Esophagus squamous epithelium (tissue), 5 donors: ENCODE results near the gene ADD3. TPM values are rescaled to one million over a fixed set of nuclear protein-coding genes. Genes with fewer than 3 reads are reported as not detected.
A peak's percentile ranks its signal among the peaks of the same experiment; 100 is the strongest.

Experiments used
- DNase-seq: peaks from one replicate; lab custom pipeline; 2025; lab: John Stamatoyannopoulos, UW
- H3K27ac ChIP-seq, 4 donors: fragments of 200-600 bp; sonication (generic); one replicate each; pipeline ENCODE4 v1.5.1; 2016 to 2019; ENCODE audit warnings: mild to moderate bottlenecking in 1 of 4
- H3K27me3 ChIP-seq, 4 donors: fragments of 200-600 bp; sonication (generic); 1 replicate in 3 of 4; 2 replicates in 1 of 4; pipeline versions ENCODE4 v1.5.1 to v1.6.0; 2017 to 2021; ENCODE audit warnings: antibody characterized with exemption in 1 of 4
- H3K36me3 ChIP-seq, 3 donors: fragments of 200-600 bp; sonication (generic); one replicate each; pipeline ENCODE4 v1.5.1; 2016 to 2019
- H3K4me1 ChIP-seq, 3 donors: fragments of 200-600 bp; sonication (generic); one replicate each; pipeline ENCODE4 v1.5.1; 2017 to 2019
- H3K4me3 ChIP-seq, 4 donors: fragments of 200-600 bp; sonication (generic); 1 replicate in 3 of 4; 2 replicates in 1 of 4; pipeline ENCODE4 v1.5.1; 2016 to 2019; ENCODE audit warnings: mild to moderate bottlenecking in 2 of 4, moderate library complexity in 1 of 4
- H3K9me3 ChIP-seq, 3 donors: fragments of 200-600 bp; sonication (generic); one replicate each; pipeline ENCODE4 v1.5.1; 2016 to 2019
- POLR2A ChIP-seq, 4 donors: fragments of 450-650 bp; IDR thresholded peaks; one replicate each; pipeline ENCODE4 v1.6.1; 2017; ENCODE audit warnings: antibody characterized with exemption in 4 of 4, mild to moderate bottlenecking in 4 of 4, moderate library complexity in 3 of 4
- WGBS, 2 donors: methylation state at CpG; one replicate each; pipeline ENCODE4 v1.1.5; 2018; 5-methylcytosine and 5-hydroxymethylcytosine counted together
- intact Hi-C: fragments of 100-400 bp; cut with DNase I; formaldehyde crosslinking; loops from one replicate; pipeline ENCODE4 v1.15.0; 2022
- total RNA-seq, 4 donors: library from RNA; depleted of rRNA; stranded (reverse); fragments of >200 nt; gene quantifications; one replicate each; pipeline ENCODE4 v1.1.0, GENCODE V29; 2016
- TF ChIP-seq, protein P1 (sequence below), 6 experiments: fragments of 450-650 bp in 4 of 6; fragments of 200-600 bp in 2 of 6; sonication (generic) in 2 of 6; IDR thresholded peaks; one replicate each; pipeline ENCODE4 v1.5.1; 2016 to 2019; ENCODE audit warnings: antibody characterized with exemption in 6 of 6, mild to moderate bottlenecking in 4 of 6, moderate library complexity in 4 of 6
- donor health status: DM: yes; HTN: yes; CAD: no.

Gene ADD3
- total RNA-seq, 4 donors from 2014 or later, result 52.5 to 214 (median 145) TPM

GRCh38 chr10:109995595-109995994 is 12.2 kb upstream of the ADD3 start:
- H3K4me3 ChIP-seq, result no peak overlapping the region
- no peaks in the 10 kb centered on the region for H3K36me3 ChIP-seq
- H3K9me3 ChIP-seq, result no peaks in the 10 kb centered on the region
- intact Hi-C loops, result no loop called here
- DNase-seq, result no peak
- peak overlapping the region in 1 of 4 donors; percentile 36 for H3K27ac ChIP-seq
- H3K27me3 ChIP-seq, result no peaks in the 10 kb centered on the region
- H3K4me1 ChIP-seq, result peaks cover 0 to 19% (median 8%) of the 10 kb centered on the region in 3 donors
- WGBS, 2 donors, result 89 to 97% methylated on average over 3 of the region's 3 CpGs
- TF ChIP-seq, protein P1, sequence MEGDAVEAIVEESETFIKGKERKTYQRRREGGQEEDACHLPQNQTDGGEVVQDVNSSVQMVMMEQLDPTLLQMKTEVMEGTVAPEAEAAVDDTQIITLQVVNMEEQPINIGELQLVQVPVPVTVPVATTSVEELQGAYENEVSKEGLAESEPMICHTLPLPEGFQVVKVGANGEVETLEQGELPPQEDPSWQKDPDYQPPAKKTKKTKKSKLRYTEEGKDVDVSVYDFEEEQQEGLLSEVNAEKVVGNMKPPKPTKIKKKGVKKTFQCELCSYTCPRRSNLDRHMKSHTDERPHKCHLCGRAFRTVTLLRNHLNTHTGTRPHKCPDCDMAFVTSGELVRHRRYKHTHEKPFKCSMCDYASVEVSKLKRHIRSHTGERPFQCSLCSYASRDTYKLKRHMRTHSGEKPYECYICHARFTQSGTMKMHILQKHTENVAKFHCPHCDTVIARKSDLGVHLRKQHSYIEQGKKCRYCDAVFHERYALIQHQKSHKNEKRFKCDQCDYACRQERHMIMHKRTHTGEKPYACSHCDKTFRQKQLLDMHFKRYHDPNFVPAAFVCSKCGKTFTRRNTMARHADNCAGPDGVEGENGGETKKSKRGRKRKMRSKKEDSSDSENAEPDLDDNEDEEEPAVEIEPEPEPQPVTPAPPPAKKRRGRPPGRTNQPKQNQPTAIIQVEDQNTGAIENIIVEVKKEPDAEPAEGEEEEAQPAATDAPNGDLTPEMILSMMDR (IDR thresholded peaks at IDR 0.05), result no peak
- no peak for TF ChIP-seq POLR2A (IDR thresholded peaks at IDR 0.05)

- intact Hi-C loops, result no loop called here
- 10 to 12% methylated on average over 2 of the region's 2 CpGs for WGBS, 2 donors
- Histone ChIP-seq H3K9me3 (no peaks in the 10 kb centered on the region), H3K4me1 (peaks cover 0 to 19% (median 8%) of the 10 kb centered on the region in 3 donors), H3K27me3 (no peaks in the 10 kb centered on the region), H3K36me3 (no peaks in the 10 kb centered on the region), H3K4me3 (no peak overlapping the region), H3K27ac (peak overlapping the region in 2 of 4 donors; percentile 36 to 55)
- no peak for DNase-seq
- no peak for TF ChIP-seq POLR2A (IDR thresholded peaks at IDR 0.05)
- TF ChIP-seq, protein P1 (IDR thresholded peaks at IDR 0.05), result no peak
Measured at GRCh38 chr10:109996225-109996624, 11.6 kb upstream of the ADD3 start.

- intact Hi-C loops, result no loop called here
- H3K36me3 ChIP-seq, result no peaks in the 10 kb centered on the region
- no peak for DNase-seq
- WGBS, 2 donors, result 85 to 93% methylated on average over 3 of the region's 3 CpGs
- no peaks in the 10 kb centered on the region for H3K27me3 ChIP-seq
- no peaks in the 10 kb centered on the region for H3K9me3 ChIP-seq
- TF ChIP-seq, protein P1 (IDR thresholded peaks at IDR 0.05), result no peak
- TF ChIP-seq POLR2A (IDR thresholded peaks at IDR 0.05), result no peak
- peak overlapping the region in 2 of 4 donors; percentile 36 to 55 for H3K27ac ChIP-seq
- H3K4me3 ChIP-seq, result no peak overlapping the region
- H3K4me1 ChIP-seq, result peaks cover 0 to 19% (median 8%) of the 10 kb centered on the region in 3 donors
Measured at GRCh38 chr10:109996766-109997171, 11.0 kb upstream of the ADD3 start.

DNA sequence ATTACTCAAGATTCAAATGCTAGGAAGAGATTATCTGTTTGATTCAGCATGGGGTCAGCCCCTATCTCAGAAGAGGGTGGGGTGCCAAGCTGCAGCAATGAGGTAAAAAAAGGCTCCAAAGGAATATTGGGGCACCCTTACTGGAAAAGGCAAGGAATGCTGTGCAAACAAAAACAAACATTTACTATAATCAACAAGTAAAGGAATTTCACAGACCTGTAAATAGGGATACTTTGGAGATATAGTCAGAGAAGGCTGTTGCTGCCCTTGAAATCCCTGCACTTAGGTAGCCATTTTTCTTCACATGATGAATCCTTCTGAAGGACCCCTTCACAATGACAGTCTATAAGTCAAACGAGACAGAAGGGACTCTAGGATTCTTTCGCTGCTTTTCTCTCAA is 10.6 kb upstream of the ADD3 start:
- H3K4me1 ChIP-seq, result peaks cover 0 to 19% (median 8%) of the 10 kb centered on the region in 3 donors
- no peaks in the 10 kb centered on the region for H3K9me3 ChIP-seq
- no peak for DNase-seq
- no peak for TF ChIP-seq POLR2A (IDR thresholded peaks at IDR 0.05)
- TF ChIP-seq, protein P1 (IDR thresholded peaks at IDR 0.05), result no peak
- intact Hi-C loops, result no loop called here
- no peak overlapping the region for H3K27ac ChIP-seq
- H3K4me3 ChIP-seq, result no peak overlapping the region
- WGBS, 2 donors, result 69 to 74% methylated on average over 2 of the region's 2 CpGs
- no peaks in the 10 kb centered on the region for H3K27me3 ChIP-seq
- no peaks in the 10 kb centered on the region for H3K36me3 ChIP-seq

DNA sequence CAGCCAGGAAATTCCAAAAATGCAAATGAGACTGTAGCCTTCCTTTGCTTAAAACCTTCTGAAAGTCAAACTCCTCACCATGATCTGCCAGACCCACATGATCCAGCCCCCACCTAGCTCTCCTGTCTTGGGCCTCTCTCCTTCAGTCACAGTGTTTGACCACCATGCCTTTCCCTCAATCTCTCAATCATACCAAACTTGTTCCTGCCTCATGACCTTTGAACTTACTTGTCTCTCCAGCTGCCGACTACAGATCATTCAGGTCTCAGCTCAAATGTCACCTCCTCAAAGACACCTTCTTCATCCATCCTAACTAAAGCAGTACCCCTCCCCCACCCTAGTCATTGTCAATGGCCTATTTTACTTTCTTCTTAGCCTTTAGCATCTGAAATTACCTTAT is 9.3 kb upstream of the ADD3 start:
- Histone ChIP-seq H3K27me3 (no peaks in the 10 kb centered on the region), H3K9me3 (no peaks in the 10 kb centered on the region), H3K4me3 (no peak overlapping the region), H3K27ac (no peak overlapping the region), H3K4me1 (peaks cover 0 to 32% (median 8%) of the 10 kb centered on the region in 3 donors), H3K36me3 (no peaks in the 10 kb centered on the region)
- no peak for DNase-seq
- WGBS, 2 donors, result 34 to 62% methylated on average over 1 of the region's 1 CpG
- TF ChIP-seq POLR2A (IDR thresholded peaks at IDR 0.05), result no peak
- TF ChIP-seq, protein P1 (IDR thresholded peaks at IDR 0.05), result no peak
- intact Hi-C loops, result no loop called here
